Ascending aorta (tissue), 2 donors: ENCODE data around the gene SNX10. TPM values are rescaled to one million over a fixed set of nuclear protein-coding genes. Genes with fewer than 3 reads are reported as not detected.

Experiments
- DNase-seq, 2 donors: peaks; one replicate each; pipeline ENCODE4 v3.0.0-alpha.2; 2019; ENCODE audit warnings: low spot score in 2 of 2
- H3K27ac ChIP-seq, 2 donors: fragments of 200-600 bp; sonication (generic); one replicate each; pipeline ENCODE4 v1.5.1; 2016 to 2017; ENCODE audit warnings: mild to moderate bottlenecking in 1 of 2
- H3K27me3 ChIP-seq: fragments of 200-600 bp; sonication (generic); one replicate; pipeline ENCODE4 v1.5.1; 2017
- H3K36me3 ChIP-seq, 2 donors: fragments of 200-600 bp; sonication (generic); one replicate each; pipeline ENCODE4 v1.5.1; 2016
- H3K4me1 ChIP-seq, 2 donors: fragments of 200-600 bp; sonication (generic); one replicate each; pipeline ENCODE4 v1.5.1; 2016 to 2017; ENCODE audit warnings: mild to moderate bottlenecking in 1 of 2
- H3K4me3 ChIP-seq, 2 donors: fragments of 200-600 bp; sonication (generic); one replicate each; pipeline ENCODE4 v1.5.1; 2016 to 2017; ENCODE audit warnings: mild to moderate bottlenecking in 1 of 2
- H3K9me3 ChIP-seq, 2 donors: fragments of 200-600 bp; sonication (generic); one replicate each; pipeline ENCODE4 v1.5.1; 2016
- CTCF ChIP-seq, 3 experiments: fragments of 200-600 bp in 2 of 3; fragments of 450-650 bp in 1 of 3; sonication (generic) in 2 of 3; IDR thresholded peaks; one replicate each; pipeline ENCODE4 v1.5.1; 2016 to 2019; ENCODE audit warnings: antibody characterized with exemption in 3 of 3, mild to moderate bottlenecking in 1 of 3, moderate library complexity in 1 of 3
- intact Hi-C: fragments of 100-400 bp; cut with DNase I; formaldehyde crosslinking; loops from one replicate; pipeline ENCODE4 v1.15.1; 2023
- total RNA-seq: library from RNA; depleted of rRNA; stranded (reverse); fragments of >200 nt; gene quantifications from one replicate; pipeline ENCODE4 v1.1.0, GENCODE V29; 2016

Gene SNX10
- total RNA-seq, 1 donor from 2014 or later: 3.5 TPM

GRCh38 chr7:26293569-26294308 is 2.1 kb downstream of the SNX10 start:
- no peak for DNase-seq
- Histone ChIP-seq H3K27me3 (no peaks in the 10 kb centered on the region), H3K27ac (peak overlapping the region in 1 of 2 donors; percentile 33), H3K9me3 (no peaks in the 10 kb centered on the region), H3K4me3 (peak overlapping the region in 1 of 2 donors; percentile 19), H3K36me3 (no peaks in the 10 kb centered on the region), H3K4me1 (no peaks in the 10 kb centered on the region)
- intact Hi-C loops: no loop called here
- no peak for TF ChIP-seq CTCF (IDR thresholded peaks at IDR 0.05)

GRCh38 chr7:26295015-26295414 is 3.4 kb downstream of the SNX10 start:
- Histone ChIP-seq H3K27ac (no peak overlapping the region), H3K4me1 (no peaks in the 10 kb centered on the region), H3K27me3 (no peaks in the 10 kb centered on the region), H3K9me3 (no peaks in the 10 kb centered on the region), H3K36me3 (no peaks in the 10 kb centered on the region), H3K4me3 (no peak overlapping the region)
- no peak for TF ChIP-seq CTCF (IDR thresholded peaks at IDR 0.05)
- no peak for DNase-seq
- intact Hi-C loops: no loop called here

GRCh38 chr7:26295586-26295985 is 3.9 kb downstream of the SNX10 start:
- H3K36me3 ChIP-seq: no peaks in the 10 kb centered on the region
- no peak for TF ChIP-seq CTCF (IDR thresholded peaks at IDR 0.05)
- intact Hi-C loops: no loop called here
- no peaks in the 10 kb centered on the region for H3K4me1 ChIP-seq
- no peaks in the 10 kb centered on the region for H3K27me3 ChIP-seq
- H3K4me3 ChIP-seq: no peak overlapping the region
- no peak overlapping the region for H3K27ac ChIP-seq
- H3K9me3 ChIP-seq: no peaks in the 10 kb centered on the region
- DNase-seq: no peak

GRCh38 chr7:26298472-26299058 is 6.9 kb downstream of the SNX10 start:
- intact Hi-C loops: no loop called here
- H3K27ac ChIP-seq: no peak overlapping the region
- no peaks in the 10 kb centered on the region for H3K27me3 ChIP-seq
- no peaks in the 10 kb centered on the region for H3K9me3 ChIP-seq
- DNase-seq: no peak
- H3K4me1 ChIP-seq: no peaks in the 10 kb centered on the region
- H3K36me3 ChIP-seq: no peaks in the 10 kb centered on the region
- no peak for TF ChIP-seq CTCF (IDR thresholded peaks at IDR 0.05)
- H3K4me3 ChIP-seq: no peak overlapping the region

GRCh38 chr7:26305090-26305868 is 13.6 kb downstream of the SNX10 start:
- no peak for DNase-seq
- H3K36me3 ChIP-seq: no peaks in the 10 kb centered on the region
- intact Hi-C loops: no loop called here
- H3K4me1 ChIP-seq: no peaks in the 10 kb centered on the region
- H3K4me3 ChIP-seq: no peak overlapping the region
- no peak for TF ChIP-seq CTCF (IDR thresholded peaks at IDR 0.05)
- peak overlapping the region in 1 of 2 donors; percentile 8 for H3K27ac ChIP-seq
- no peaks in the 10 kb centered on the region for H3K27me3 ChIP-seq
- H3K9me3 ChIP-seq: no peaks in the 10 kb centered on the region
